HG03097 (cell line): Measurements from ENCODE around the gene TMC1.
"Not testable (repeated sequence)": the region's sequence is repeated elsewhere in the genome, so short reads cannot be mapped to it uniquely, and the experiment has no call there.

ENCODE experiments used
- ATAC-seq: cut with Tn5 transposase; IDR thresholded peaks from one replicate; pipeline ENCODE4 v1.9.1; 2021; ENCODE audit not compliant: unreplicated experiment, low FRiP score

Gene TMC1

DNA sequence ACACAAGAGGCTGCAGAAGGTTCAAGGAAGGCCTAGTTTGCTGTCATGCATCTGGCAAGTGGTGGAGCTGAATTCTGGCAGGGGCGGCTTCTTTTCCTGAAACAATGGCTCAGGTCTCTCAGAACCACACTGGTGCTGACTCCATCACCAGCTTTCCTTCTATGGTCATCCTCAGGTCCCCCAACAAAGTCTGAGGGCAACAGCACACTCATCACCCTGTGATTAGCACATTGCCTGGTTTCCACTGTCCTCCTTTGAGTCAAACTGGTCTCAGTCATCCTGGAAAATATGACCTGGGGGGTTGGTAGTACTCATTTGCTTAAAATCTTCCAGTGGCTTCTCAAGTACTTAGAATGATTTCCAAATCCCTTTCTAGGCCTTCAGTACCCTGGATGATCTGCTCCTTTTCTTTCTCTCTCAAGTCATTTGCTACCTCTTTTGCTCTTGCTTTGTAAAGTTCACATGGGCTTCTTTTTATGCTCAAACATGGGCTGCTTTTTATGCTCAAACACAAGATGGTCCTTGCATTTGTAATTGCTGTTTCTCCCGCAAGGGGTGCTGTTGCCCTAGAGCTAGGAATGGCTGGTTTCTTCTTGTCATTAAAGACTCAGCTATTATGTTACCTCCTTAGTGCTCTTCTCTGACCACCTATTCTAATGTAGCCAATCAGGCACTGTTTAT, 286.5 kb downstream of the TMC1 start:
- no peak for ATAC-seq

DNA sequence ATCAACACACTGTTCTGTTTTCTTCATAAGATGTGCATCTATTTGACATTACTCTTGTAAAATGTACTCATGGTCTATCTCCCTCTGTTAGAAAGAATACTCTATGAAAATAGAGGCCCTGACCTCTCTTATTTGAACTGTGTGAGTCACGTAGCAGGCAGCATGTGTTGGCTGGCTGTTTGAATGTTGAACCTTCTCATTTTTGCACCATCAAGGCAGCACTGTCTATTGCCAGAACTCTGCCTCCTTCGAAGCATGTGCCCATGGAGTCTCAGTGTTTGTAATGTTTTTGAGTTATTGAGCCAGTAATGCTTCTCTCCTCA, 287.0 kb downstream of the TMC1 start:
- no peak for ATAC-seq

DNA sequence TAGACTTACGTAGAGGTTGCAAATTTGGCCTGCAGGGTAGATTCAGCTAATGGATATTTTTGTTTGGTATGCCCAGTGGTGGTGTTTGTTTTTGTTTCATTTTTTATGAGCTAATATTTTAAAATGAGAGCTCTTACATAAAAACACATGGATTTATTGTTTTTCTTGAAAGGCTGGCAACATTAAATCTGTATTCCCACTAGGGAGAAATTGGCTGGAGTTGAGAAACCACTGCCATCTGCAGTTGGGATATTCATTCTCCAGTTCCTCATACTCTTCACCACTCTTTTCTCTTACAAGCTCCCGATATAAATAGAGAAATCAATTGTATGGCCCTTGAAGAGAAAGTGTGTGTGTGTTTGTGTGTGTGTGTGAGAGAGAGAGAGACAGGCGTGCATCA, 288.2 kb downstream of the TMC1 start:
- ATAC-seq: no peak

DNA sequence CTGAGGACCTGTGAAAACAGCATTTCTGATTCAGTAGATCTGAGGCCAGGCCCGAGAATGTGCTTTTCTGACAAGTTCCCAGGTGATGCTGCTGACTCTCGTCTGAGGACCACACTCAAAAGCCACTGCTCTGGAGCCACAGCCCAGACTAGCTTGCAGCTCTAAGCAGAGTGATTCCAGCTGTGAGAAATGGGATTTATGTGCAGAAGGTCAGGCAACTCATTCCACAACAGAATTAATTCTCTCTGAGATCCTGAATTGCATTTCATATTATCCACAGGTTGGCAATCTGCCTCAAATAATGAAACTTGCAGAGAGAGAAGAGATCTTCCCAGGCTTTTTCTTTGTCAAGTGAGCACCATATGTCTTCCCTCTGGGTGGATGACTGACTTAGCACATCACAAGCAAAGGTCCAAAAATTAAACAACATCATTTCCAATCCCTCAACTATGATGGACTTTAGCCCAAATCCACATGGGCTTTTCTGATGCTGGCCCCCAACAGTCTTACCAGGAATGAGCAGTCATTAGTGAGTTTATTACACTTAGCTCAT, 291.2 kb downstream of the TMC1 start:
- ATAC-seq: no peak

DNA sequence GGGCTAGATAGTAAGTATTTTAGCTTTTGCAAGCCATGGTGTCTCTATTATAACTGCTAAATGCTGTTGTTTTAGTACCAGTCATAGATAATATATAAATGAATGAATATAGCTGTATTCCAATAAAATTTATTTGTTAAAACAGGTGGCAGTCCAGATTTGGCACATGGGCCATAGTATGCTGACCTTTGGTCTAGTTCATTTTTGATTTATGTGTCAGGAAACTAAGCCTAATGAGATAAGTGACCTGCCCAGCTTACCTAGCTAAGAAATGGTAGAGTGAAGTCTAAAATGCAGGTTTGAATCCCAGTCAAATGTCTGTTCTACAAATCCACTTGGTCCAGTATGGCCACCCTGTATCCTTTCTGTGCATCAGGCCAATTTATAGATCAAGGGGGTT, 292.1 kb downstream of the TMC1 start:
- no peak for ATAC-seq

DNA sequence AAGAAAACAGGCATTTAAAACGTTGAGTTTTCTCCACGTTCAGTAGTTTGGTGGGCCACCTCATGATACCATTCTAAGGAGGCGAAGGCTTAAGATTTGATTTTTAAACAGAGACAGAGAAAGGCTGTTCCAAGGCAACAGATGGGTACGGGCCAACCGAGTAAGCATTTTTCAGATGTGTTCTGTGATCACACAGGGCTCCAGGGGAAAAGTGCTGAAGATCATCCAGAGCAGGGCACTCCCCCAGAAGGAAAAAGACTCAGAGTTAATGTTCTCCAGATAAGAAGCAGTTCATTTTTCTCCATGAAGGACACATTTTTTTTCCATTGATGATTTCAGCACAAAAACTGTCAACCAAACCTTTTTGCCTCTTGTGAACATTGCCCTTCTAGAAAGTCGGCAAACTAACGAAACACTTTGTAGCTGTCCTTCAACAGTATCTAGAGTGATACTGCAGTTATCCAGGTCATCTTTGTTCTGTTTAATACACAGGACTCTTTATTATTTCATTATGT, 292.7 kb downstream of the TMC1 start:
- no peak for ATAC-seq

DNA sequence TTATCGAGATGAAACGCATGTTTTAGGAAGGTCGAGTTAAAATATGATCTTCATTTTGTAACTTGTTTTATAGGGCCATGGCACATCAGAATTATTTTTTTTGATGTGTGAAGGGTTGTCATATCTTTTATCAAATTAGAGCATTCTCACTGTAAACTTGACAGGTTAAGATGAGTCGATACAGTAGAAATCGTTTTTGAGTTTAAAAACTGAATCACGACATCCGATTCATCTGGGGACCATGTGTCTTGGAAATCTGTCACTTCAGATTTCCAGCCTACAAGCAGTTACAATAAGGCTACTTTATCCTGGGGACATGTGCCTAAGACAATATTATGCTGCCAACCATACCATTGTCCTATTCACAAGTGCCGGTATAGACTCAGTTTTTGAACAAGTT, 295.3 kb downstream of the TMC1 start:
- no peak for ATAC-seq

DNA sequence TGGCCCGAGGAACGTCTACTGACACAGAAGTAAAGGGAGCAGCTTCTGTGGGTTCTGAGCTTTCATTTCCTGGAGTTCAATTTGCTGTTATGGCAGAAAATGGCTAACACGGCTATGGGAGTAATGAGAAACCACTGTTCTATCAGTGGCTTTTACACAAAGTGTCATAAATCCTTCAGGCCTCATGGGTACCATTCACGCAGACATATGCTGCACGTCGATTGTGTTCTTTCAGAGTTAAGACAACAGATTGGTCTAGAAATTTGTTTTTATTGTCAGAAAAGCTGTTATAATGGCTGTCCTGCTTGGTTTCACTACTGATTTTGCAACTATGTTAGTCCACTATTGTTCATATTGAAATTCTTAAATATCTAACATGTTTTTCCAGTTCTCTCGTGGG, 296.0 kb downstream of the TMC1 start:
- no peak for ATAC-seq

DNA sequence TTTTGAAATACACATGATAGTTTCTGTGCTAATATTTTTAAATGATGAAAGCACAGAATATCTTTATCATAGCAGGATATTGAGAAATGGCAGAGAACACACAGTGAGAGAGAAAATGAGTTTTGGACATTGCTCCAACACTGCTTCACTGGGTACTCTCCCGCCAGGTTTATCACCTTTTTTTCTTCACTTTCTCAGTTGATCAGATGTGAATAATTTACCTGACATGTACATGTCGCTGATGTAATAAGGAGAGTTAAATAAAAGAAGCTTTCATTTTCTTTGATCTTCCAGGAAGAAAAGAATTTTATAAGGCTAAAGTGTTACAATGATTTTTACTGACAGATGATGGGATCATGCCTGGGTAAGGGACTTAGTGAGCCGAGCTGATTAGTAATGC, 297.0 kb downstream of the TMC1 start:
- ATAC-seq: no peak

DNA sequence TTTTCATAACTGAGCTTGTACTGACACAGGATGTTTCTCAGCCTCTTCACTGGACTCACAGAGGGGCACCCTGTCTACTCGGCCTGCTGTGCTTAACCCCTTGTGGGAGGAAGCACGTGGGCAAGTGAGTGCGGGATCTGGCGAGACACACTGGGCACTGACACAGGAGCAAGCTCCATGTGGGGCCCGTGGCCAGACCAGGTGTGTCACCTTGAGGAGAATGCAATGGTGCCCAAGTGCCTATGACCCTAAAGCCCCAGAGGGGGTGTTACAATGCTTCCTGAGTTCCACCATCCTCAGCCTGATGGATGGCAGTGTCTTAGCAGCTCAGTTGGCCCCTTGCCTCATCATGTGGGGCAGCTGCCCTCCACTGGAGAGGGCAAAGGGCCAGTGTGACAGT, 302.6 kb downstream of the TMC1 start:
- ATAC-seq: no peak

DNA sequence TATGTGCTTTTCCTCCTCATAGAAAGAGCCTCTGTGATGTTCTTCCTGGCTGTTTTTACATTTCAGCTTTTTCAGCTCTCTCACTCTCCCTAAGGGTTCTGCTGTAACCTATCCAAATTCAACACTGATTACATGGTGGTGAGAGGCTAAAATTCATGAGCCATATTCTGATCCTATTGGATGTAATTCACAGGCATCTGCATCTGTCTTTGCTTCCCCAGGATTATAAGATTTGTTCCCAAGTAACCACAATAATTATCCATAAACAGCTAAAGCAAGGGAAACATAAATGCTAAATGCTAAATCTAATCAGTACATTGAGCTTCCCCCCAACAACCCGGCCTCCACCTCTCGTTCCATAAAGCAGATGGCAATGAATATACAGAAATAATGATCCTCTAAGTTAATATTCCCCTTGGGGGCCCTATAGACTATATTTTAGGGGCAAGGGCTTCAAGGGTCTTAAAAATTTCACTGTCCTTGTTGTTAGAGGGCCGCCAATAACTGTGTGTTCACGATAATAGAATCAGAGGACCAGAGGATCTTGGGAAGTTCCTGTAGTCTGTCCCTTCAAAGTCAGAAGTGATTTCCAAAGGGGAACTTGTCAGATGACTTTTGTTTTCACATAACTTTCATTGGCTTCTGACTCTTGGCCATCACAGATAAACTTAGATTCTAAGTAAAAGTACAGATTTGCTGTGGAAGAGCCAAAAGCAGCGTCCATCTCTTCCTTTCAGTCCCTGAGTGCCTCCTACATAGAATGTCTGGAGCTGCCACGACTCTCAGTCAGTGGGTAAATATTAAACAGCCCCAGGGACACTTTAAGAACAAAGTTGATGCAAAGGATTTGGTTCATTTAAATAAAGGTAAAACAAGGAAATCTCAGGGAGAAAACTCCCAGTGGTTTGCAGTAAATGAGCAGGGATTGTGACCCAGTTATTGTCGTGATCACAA, 305.9 kb downstream of the TMC1 start:
- no peak for ATAC-seq

DNA sequence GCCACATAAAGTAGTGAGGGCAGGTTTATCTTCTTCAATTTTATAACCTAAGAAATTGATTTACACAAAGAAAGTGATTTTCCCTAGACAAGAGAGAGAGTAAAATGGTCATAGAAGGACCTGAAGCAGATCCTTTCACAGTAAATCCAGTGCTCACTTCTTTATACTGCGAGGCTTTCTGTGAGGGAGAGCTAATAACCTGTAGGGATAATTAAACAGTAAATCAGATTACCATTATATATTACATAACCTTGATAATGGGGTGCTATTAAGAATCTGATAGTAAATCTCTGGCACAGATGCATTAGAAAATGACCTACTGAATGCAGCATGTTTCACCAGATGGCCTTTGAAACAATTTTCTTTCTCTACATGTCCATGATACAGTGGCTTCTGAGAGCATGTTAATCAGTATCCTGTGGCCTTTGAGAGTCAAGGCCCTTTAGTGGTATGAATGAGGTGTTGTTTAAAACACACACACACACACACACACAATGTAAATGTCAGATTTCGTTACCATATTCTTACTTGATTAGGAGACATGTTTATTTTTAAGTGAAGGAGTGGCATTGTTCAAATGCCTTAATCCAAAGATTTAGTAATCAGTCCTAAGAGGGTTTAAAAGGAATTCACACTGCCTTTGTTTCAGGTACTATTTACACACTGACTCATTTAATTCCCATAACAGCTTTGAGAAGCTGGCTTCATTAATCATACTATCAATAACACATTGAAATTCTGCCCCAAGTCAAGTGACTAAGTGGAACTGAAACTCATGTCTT, 306.7 kb downstream of the TMC1 start:
- no peak for ATAC-seq

DNA sequence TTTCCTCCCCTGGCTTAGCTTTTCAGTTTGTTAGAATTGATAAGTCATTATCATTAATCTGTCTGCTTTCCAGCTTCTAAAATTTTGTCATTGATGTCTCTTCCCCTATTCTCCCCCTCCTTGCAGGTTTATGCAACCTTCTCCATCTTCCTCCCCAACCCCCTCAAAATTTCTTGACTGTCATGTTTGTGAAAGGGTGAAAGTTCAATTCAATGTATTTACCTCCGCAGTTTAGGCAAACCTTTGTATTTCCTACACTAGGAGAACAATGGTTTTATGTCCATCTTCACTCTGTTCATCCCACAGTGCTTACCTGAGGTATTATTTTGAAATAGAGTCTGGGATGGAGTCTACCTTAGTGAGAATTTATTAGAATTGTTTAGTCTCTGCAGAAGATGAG, 313.6 kb downstream of the TMC1 start:
- ATAC-seq: no peak

DNA sequence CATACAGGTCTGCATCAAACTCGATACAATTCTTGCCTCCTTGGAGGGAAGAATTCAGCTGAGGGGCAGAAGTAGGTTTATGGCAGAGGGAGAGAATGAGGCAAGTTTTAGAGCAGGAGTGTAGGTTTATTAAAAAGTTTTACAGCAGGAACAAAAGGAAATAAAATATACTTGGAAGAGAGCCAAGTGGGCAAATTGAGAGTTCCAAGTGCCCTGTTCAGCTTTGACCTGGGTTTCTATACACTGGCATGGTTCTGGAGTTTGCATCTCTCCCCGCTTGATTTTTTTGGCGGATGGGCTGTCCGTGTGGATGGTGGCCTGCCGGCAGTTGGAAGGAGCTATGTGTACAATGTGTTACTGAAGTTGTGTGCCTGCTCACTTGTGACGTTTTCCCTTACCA, 315.4 kb downstream of the TMC1 start:
- no peak for ATAC-seq

DNA sequence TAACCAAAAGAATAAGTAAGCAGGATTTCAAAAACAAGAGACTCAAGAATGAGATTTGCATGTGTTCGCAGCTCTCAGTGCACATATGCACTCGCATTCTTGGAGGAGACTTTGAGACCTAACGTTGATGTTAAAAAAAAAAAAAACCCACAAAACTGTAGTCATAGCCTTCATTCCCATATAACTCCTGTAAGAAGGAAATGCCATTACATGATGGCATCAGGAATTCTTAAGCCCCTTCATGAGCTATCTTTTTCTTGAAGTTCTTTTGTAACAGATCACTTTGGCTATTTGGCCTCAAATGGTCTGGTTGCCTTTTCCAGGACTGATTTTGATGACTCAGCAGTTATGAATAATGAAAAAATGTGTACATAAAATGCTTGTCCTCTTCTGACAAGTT, 317.7 kb downstream of the TMC1 start:
- no peak for ATAC-seq

DNA sequence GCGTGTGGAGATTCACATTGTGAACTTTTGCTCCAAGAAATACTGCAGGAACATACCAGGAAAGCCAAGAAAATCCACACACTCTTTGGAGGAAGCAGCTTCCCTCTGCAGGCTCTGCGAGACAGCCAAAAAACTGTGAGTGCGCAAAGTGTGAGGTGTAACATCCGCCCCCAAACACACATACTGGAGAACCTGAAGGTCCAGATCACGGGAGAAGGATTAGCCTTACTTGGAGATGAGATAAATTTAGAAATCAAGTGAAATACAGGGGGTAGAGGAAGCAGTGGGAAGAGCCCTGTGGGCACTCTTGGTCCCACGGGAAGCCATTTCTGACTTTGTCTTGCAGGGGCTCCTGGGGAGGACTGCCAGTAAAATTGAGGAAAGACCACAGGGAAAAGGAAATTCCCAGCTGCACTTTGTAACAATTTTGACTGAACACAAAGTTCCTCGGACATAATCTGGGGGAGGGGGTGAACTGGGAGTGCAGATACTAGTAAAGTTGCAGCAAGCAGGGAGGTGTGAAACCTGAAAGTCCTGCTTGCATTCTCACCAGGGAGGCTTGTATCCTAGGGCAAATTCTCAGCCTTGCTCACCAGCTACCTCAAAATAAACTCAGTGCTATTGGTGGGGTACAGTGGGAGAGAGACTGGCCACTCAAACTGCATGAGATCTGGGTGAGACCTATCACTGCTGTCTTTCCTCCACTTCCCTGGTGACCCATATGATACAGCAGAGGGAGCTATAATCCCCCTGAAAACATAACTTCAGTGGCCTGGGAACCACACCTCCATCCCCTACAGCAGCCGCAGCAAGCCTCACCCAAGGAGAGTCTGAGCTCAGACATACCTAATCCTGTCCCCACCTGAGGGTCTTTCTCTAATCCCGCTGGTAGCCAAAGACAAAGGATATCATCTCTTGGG, 322.4 kb downstream of the TMC1 start:
- ATAC-seq: no peak

DNA sequence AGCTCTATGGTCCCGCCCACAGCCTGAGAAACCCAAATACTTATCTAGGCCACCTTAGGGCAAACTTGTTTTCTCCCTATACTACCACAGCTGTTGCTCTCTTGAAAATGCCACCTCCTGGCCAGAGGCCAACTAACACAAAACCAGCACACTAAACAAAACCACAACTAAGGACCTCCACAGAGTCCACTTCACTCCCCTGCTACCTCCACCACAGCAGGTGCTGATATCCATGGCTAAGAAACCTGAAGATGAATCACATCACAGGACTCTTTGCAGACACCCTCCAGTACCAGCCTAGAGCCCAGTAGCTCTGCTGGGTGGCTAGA, 323.0 kb downstream of the TMC1 start:
- no peak for ATAC-seq

DNA sequence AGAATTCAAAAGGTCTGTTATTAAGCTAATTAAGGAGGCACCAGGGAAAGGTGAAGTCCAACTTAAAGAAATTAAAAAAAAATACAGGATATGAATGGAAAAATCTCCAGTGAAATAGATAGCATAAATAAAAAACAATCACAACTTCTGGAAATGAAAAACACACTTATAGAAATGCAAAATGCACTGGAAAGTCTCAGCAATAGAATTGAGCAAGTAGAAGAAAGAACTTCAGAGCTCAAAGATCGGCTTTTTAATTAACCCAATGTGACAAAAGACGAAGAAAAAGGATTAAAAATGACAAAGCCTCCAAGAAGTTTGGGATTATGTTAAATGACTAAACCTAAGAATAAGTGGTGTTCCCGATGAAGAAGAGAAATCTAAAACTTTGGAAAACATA, 323.6 kb downstream of the TMC1 start:
- not testable (repeated sequence) for ATAC-seq

DNA sequence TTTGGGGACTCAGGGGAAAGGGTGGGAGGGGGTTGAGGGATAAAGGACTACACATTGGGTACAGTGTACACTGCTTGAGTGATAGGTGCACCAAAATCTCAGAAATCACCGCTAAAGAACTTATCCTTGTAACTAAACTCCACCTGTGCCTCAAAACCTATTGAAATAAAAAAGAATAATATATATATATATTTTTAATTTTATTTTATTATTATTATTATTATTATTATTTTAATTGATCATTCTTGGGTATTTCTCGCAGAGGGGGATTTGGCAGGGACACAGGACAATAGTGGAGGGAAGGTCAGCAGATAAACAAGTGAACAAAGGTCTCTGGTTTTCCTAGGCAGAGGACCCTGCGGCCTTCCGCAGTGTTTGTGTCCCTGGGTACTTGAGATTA, 328.8 kb downstream of the TMC1 start:
- ATAC-seq: not testable (repeated sequence)

DNA sequence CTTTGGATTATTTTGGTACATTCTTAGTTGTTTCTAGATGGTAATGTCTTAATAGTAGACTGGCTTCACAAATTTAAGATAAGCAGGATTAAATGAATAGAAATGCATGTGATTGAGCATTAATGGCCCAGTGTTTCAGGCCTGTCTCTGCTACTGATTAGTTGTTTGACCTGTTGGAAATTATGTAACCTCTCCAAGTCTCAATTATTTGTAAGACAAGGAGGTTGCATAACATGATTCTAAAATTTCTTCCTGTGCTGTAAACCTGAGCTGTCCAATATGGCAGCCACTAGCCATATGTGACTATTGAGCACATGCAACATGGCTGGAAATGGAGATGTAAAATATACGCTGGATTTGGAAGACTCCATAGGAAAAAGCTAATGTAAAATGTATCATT, 333.9 kb downstream of the TMC1 start:
- ATAC-seq: no peak
